Liver (tissue), 9 donors: Measurements from ENCODE around the gene GIMAP6. TPM values are rescaled to one million over a fixed set of nuclear protein-coding genes. Genes with fewer than 3 reads are reported as not detected.
"Not testable (repeated sequence)": the region's sequence is repeated elsewhere in the genome, so short reads cannot be mapped to it uniquely, and the experiment has no call there.

Experiments
- DNase-seq: peaks from one replicate; pipeline ENCODE4 v3.0.0-alpha.2; 2017; ENCODE audit warnings: low spot score
- H3K27ac ChIP-seq, 2 donors: one replicate each; pipeline ENCODE4 v1.7.0; 2013; ENCODE audit warnings: inconsistent platforms in 2 of 2, low read length in 2 of 2, control low read depth in 1 of 2, low read depth in 1 of 2, mild to moderate bottlenecking in 1 of 2
- H3K27me3 ChIP-seq, 4 donors: one replicate each; pipeline versions ENCODE4 v1.6.1 to v1.7.0; 2013; ENCODE audit warnings: low read length in 3 of 4, inconsistent platforms in 1 of 4, mild to moderate bottlenecking in 1 of 4, moderate library complexity in 1 of 4; ENCODE audit not compliant: control insufficient read depth in 4 of 4, insufficient read depth in 4 of 4
- H3K36me3 ChIP-seq, 4 donors: one replicate each; pipeline versions ENCODE4 v1.6.1 to v1.7.0; 2013; ENCODE audit warnings: low read length in 3 of 4, mild to moderate bottlenecking in 3 of 4, low read depth in 1 of 4, moderate library complexity in 1 of 4; ENCODE audit not compliant: control insufficient read depth in 4 of 4, insufficient read depth in 3 of 4
- H3K4me1 ChIP-seq, 4 donors: one replicate each; pipeline versions ENCODE4 v1.6.1 to v1.7.0; 2013; ENCODE audit warnings: low read length in 3 of 4, mild to moderate bottlenecking in 3 of 4, moderate library complexity in 1 of 4; ENCODE audit not compliant: control insufficient read depth in 4 of 4, insufficient read depth in 4 of 4
- H3K4me3 ChIP-seq, 3 donors: one replicate each; pipeline versions ENCODE4 v1.6.1 to v1.7.0; 2013; ENCODE audit warnings: low read length in 3 of 3, control low read depth in 1 of 3, low read depth in 1 of 3, mild to moderate bottlenecking in 1 of 3
- H3K9ac ChIP-seq, 2 donors: one replicate each; pipeline ENCODE4 v1.7.0; 2013; ENCODE audit warnings: low read length in 2 of 2, mild to moderate bottlenecking in 2 of 2, moderate library complexity in 2 of 2, control low read depth in 1 of 2, low read depth in 1 of 2
- H3K9me3 ChIP-seq, 4 donors: one replicate each; pipeline versions ENCODE4 v1.6.1 to v1.7.0; 2013; ENCODE audit warnings: low read length in 3 of 4; ENCODE audit not compliant: control insufficient read depth in 4 of 4
- ATF3 ChIP-seq: IDR thresholded peaks from 2 replicates; pipeline ENCODE4 v1.6.1; 2016; ENCODE audit warnings: antibody characterized with exemption
- CTCF ChIP-seq: fragments of 150-350 bp; IDR thresholded peaks from 2 replicates; pipeline ENCODE4 v1.5.1; 2017; ENCODE audit warnings: improper control_type of control experiment, low read depth, low read length; ENCODE audit not compliant: missing input control
- EGR1 ChIP-seq, 2 donors: IDR thresholded peaks; 2 replicates each; pipeline ENCODE4 v1.6.1; 2016 to 2018; ENCODE audit warnings: antibody characterized with exemption in 2 of 2, low read depth in 2 of 2
- FOXA1 ChIP-seq: IDR thresholded peaks from 2 replicates; pipeline ENCODE4 v1.6.1; 2016; ENCODE audit warnings: antibody characterized with exemption
- FOXA2 ChIP-seq: IDR thresholded peaks from 2 replicates; pipeline ENCODE4 v1.6.1; 2016; ENCODE audit warnings: antibody characterized with exemption
- GABPA ChIP-seq, 2 donors: IDR thresholded peaks in 1 of 2; conservative IDR thresholded peaks in 1 of 2; 2 replicates each; pipeline ENCODE4 v1.6.1; 2016; ENCODE audit warnings: antibody characterized with exemption in 2 of 2, mild to moderate bottlenecking in 1 of 2, moderate library complexity in 1 of 2
- HNF4A ChIP-seq, 2 donors: conservative IDR thresholded peaks; 2 replicates each; pipeline ENCODE4 v1.6.1; 2016; ENCODE audit warnings: antibody characterized with exemption in 2 of 2, mild to moderate bottlenecking in 2 of 2
- HNF4G ChIP-seq: IDR thresholded peaks from 2 replicates; pipeline ENCODE4 v1.6.1; 2016; ENCODE audit warnings: antibody characterized with exemption
- JUND ChIP-seq, 2 donors: IDR thresholded peaks; 2 replicates each; pipeline ENCODE4 v1.6.1; 2016; ENCODE audit warnings: antibody characterized with exemption in 2 of 2
- NR2F2 ChIP-seq: IDR thresholded peaks from 2 replicates; pipeline ENCODE4 v1.6.1; 2016; ENCODE audit warnings: antibody characterized with exemption
- RAD21 ChIP-seq, 2 donors: IDR thresholded peaks; 2 replicates each; pipeline ENCODE4 v1.6.1; 2016; ENCODE audit warnings: antibody characterized with exemption in 2 of 2, mild to moderate bottlenecking in 2 of 2
- REST ChIP-seq: IDR thresholded peaks from 2 replicates; pipeline ENCODE4 v1.6.1; 2016; ENCODE audit warnings: antibody characterized with exemption, mild to moderate bottlenecking
- RXRA ChIP-seq, 2 donors: IDR thresholded peaks; 2 replicates each; pipeline ENCODE4 v1.6.1; 2017 to 2018; ENCODE audit warnings: antibody characterized with exemption in 2 of 2, mild to moderate bottlenecking in 1 of 2
- SP1 ChIP-seq: IDR thresholded peaks from 2 replicates; pipeline ENCODE4 v1.6.1; 2018; ENCODE audit warnings: antibody characterized with exemption, mild to moderate bottlenecking
- TAF1 ChIP-seq: conservative IDR thresholded peaks from 2 replicates; pipeline ENCODE4 v1.6.1; 2016; ENCODE audit warnings: antibody characterized with exemption, mild to moderate bottlenecking
- YY1 ChIP-seq: IDR thresholded peaks from 2 replicates; pipeline ENCODE4 v1.6.1; 2016; ENCODE audit warnings: antibody characterized with exemption, mild to moderate bottlenecking
- ZBTB33 ChIP-seq: IDR thresholded peaks from 2 replicates; pipeline ENCODE4 v1.6.1; 2016; ENCODE audit warnings: antibody characterized with exemption
- WGBS: extraction: QIAGEN DNeasy Blood & Tissue Kit; methylation state at CpG from one replicate; pipeline ENCODE4 v1.1.7; 2013; 5-methylcytosine and 5-hydroxymethylcytosine counted together
- polyA plus RNA-seq, 2 donors: library from polyadenylated mRNA; stranded (reverse) in 1 of 2; unstranded in 1 of 2; fragments of 200-250 nt in 1 of 2; fragments of >200 nt in 1 of 2; fragmentation: Nextera tagmentation in 1 of 2; extraction: Ambion mirVana in 1 of 2; gene quantifications; one replicate each; pipeline versions ENCODE4 v1.2.1 to v1.2.3, GENCODE V29; 2013 to 2015
- total RNA-seq, 2 donors: library from RNA; depleted of rRNA; stranded (reverse); fragments of >200 nt; gene quantifications; one replicate each; pipeline ENCODE4 v1.2.3, GENCODE V29; 2014
- TF ChIP-seq, protein P1 (sequence below): IDR thresholded peaks from 2 replicates; pipeline ENCODE4 v1.6.1; 2016; ENCODE audit warnings: antibody characterized with exemption
- donor health status: healthy.
- donor health status: healthy.
- donor health status: healthy.
- donor health status: healthy.
- donor health status: healthy.

GIMAP6 gene
- total and polyA plus RNA-seq, 4 donors: 2.0 to 17.5 (median 11.9) TPM

- H3K36me3 ChIP-seq: no peaks in the 10 kb centered on the region
- no peak overlapping the region for H3K27ac ChIP-seq
- H3K4me1 ChIP-seq: no peaks in the 10 kb centered on the region
- H3K27me3 ChIP-seq: no peaks in the 10 kb centered on the region
- DNase-seq: no peak
- H3K9me3 ChIP-seq: peaks cover 0 to 12% (median 2%) of the 10 kb centered on the region in 4 donors
- no peak for TF ChIP-seq YY1
- TF ChIP-seq ATF3: no peak
- TF ChIP-seq JUND (IDR thresholded peaks at IDR 0.05): no peak
- TF ChIP-seq REST: no peak
- TF ChIP-seq CTCF: no peak
- TF ChIP-seq, protein P1, sequence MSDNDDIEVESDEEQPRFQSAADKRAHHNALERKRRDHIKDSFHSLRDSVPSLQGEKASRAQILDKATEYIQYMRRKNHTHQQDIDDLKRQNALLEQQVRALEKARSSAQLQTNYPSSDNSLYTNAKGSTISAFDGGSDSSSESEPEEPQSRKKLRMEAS: no peak
- no peak for TF ChIP-seq HNF4G
- TF ChIP-seq NR2F2: no peak
- no peak for TF ChIP-seq ZBTB33
- TF ChIP-seq EGR1 (IDR thresholded peaks at IDR 0.05; ENCODE audit: low read depth in 2 of 2): no peak
- no peak for TF ChIP-seq GABPA (IDR thresholded peaks at IDR 0.05 in 1 of 2, conservative IDR thresholded peaks at IDR 0.05 in 1 of 2)
- no peak for TF ChIP-seq RAD21 (IDR thresholded peaks at IDR 0.05)
- TF ChIP-seq SP1: no peak
- no peak for TF ChIP-seq FOXA1
- no peak for TF ChIP-seq FOXA2
- TF ChIP-seq RXRA (IDR thresholded peaks at IDR 0.05): no peak
- TF ChIP-seq HNF4A (conservative IDR thresholded peaks at IDR 0.05): no peak
- TF ChIP-seq TAF1: no peak
- WGBS: 77% methylated on average over 3 of the region's 3 CpGs
- H3K4me3 ChIP-seq: peak overlapping the region in 1 of 3 donors; percentile 32
- H3K9ac ChIP-seq: no peak overlapping the region
These were observed 51.4 kb downstream of the GIMAP6 start for GRCh38 chr7:150580638-150581394.

DNA sequence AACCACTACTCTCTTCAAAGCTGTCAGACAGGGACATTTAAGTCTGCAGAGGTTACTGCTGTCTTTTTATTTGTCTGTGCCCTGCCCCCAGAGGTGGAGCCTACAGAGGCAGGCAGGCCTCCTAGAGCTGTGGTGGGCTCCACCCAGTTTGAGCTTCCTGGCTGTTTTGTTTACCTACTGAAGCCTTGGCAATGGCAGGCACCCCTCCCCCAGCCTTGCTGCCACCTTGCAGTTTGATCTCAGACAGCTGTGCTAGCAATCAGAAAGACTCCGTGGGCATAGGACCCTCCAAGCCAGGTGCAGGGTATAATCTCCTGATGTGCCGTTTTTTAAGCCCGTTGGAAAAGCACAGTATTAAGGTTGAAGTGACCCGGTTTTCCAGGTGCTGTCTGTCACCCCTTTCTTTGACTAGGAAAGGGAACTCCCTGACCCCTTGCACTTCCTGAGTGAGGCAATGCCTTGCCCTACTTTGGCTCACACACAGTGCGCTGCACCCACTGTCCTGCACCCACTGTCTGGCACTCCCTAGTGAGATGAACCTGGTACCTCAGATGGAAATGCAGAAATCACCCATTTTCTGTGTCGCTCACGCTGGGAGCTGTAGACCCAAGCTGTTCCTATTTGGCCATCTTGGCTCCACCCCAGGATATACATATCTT lies 52.1 kb downstream of the GIMAP6 start:
- not testable (repeated sequence) for H3K36me3 ChIP-seq, H3K27me3 ChIP-seq, DNase-seq, H3K27ac ChIP-seq, H3K4me1 ChIP-seq, H3K9ac ChIP-seq, H3K4me3 ChIP-seq
- WGBS: 70% methylated on average over 7 of the region's 7 CpGs
- peaks cover 0 to 12% (median 2%) of the 10 kb centered on the region in 4 donors for H3K9me3 ChIP-seq
